SJSA1 (cell line): ENCODE data around the gene UGT1A3. TPM values are rescaled to one million over a fixed set of nuclear protein-coding genes. Genes with fewer than 3 reads are reported as not detected.
A peak's percentile ranks its signal among the peaks of the same experiment; 100 is the strongest.

Experiments used
- DNase-seq, 2 experiments: peaks; one replicate each; pipeline ENCODE4 v3.0.0-alpha.2; 2015 to 2020; ENCODE audit warnings: low spot score in 2 of 2, low read depth in 1 of 2
- H3K27ac ChIP-seq: fragments of 250-450 bp; sonication (Bioruptor Pico); 2 replicates; pipeline ENCODE4 v1.5.1; 2020; ENCODE audit warnings: mild to moderate bottlenecking, moderate library complexity
- H3K27me3 ChIP-seq: fragments of 250-450 bp; sonication (Bioruptor Pico); replicated peaks from 2 replicates; pipeline ENCODE4 v1.5.1; 2020; ENCODE audit warnings: mild to moderate bottlenecking, moderate library complexity
- H3K36me3 ChIP-seq: fragments of 250-450 bp; sonication (Bioruptor Pico); 2 replicates; pipeline ENCODE4 v1.5.1; 2020; ENCODE audit warnings: mild to moderate bottlenecking
- H3K4me1 ChIP-seq: fragments of 250-450 bp; sonication (Bioruptor Pico); replicated peaks from 2 replicates; pipeline ENCODE4 v1.6.1; 2021; ENCODE audit warnings: mild to moderate bottlenecking
- H3K4me3 ChIP-seq: fragments of 250-450 bp; sonication (Bioruptor Pico); 2 replicates; pipeline ENCODE4 v1.5.1; 2020; ENCODE audit warnings: mild to moderate bottlenecking
- H3K9me3 ChIP-seq: fragments of 250-450 bp; sonication (Bioruptor Pico); replicated peaks from 2 replicates; pipeline ENCODE4 v1.5.1; 2020; ENCODE audit warnings: mild to moderate bottlenecking
- total RNA-seq: library from RNA; depleted of rRNA; stranded (reverse); fragments of >200 nt; shearing (Covaris generic); gene quantifications from 2 replicates; pipeline ENCODE4 v1.2.3, GENCODE V29; 2014

The UGT1A3 gene
- total RNA-seq, 1 experiment from 2014 or later: not detected

- peak in 1 of 2 experiments; percentile 24 for DNase-seq
- H3K4me3 ChIP-seq: no peak overlapping the region
- H3K27ac ChIP-seq: no peak overlapping the region
- no peaks in the 10 kb centered on the region for H3K4me1 ChIP-seq
- no peaks in the 10 kb centered on the region for H3K9me3 ChIP-seq
- no peaks in the 10 kb centered on the region for H3K27me3 ChIP-seq
- H3K36me3 ChIP-seq: no peaks in the 10 kb centered on the region
These were observed 71.4 kb downstream of the UGT1A3 start for GRCh38 chr2:233800208-233800607.

DNA sequence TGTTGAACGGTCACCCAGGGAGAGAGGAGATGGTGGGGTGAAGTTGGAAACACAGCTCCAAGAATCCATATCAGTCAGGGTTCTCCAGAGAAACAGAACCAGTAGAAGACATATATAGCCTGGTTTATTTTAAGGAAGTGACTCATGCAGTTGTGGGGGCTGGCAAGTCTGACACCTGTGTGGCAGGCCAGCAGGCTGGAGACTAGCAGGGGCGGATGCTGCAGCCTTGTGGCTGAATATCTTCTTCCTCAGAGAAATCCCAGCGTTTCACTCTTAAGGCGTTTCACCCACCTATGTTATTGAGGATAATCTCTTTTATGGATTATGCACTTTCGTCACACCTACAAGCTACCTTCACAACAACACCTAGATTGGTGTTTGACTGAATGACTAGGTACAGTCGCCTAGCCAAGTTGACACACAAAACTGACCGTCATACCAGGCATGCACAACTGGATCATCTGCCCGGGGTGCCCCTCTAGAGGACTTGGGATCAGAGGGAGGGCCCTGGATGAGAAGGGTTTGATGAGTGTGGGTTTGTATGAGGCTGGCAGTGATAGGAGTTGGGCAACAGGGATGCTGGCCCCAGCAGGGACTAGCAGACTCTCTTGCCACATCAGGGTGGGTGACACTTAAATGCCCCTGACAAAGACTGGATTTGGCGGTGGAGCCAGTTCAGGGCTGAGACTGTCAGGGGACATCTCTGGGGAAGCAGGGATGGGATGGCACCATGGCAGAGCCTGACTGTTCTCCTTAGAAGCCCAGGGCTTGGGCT lies 72.7 kb downstream of the UGT1A3 start:
- no peaks in the 10 kb centered on the region for H3K4me1 ChIP-seq
- H3K9me3 ChIP-seq: no peaks in the 10 kb centered on the region
- no peaks in the 10 kb centered on the region; the same call in 1 of the 2 replicates for H3K27me3 ChIP-seq
- no peak overlapping the region for H3K27ac ChIP-seq
- H3K4me3 ChIP-seq: no peak overlapping the region
- H3K36me3 ChIP-seq: no peaks in the 10 kb centered on the region
- DNase-seq: peak in 1 of 2 experiments; percentile 30

- Histone ChIP-seq H3K36me3 (no peaks in the 10 kb centered on the region), H3K4me3 (no peak overlapping the region)
These were observed 73.4 kb downstream of the UGT1A3 start for GRCh38 chr2:233802132-233802815.

GRCh38 chr2:233803292-233803911 lies 74.6 kb downstream of the UGT1A3 start:
- H3K9me3 ChIP-seq: no peaks in the 10 kb centered on the region
- H3K27ac ChIP-seq: no peak overlapping the region
- H3K36me3 ChIP-seq: no peaks in the 10 kb centered on the region
- no peak for DNase-seq
- no peaks in the 10 kb centered on the region; the same call in 1 of the 2 replicates for H3K27me3 ChIP-seq
- no peaks in the 10 kb centered on the region for H3K4me1 ChIP-seq
- no peak overlapping the region for H3K4me3 ChIP-seq

More at GRCh38 chr2:233802132-233802815, 73.4 kb downstream of the UGT1A3 start:
- Histone ChIP-seq H3K27me3 (no peaks in the 10 kb centered on the region; the same call in 1 of the 2 replicates), H3K4me1 (no peaks in the 10 kb centered on the region), H3K27ac (no peak overlapping the region), H3K9me3 (no peaks in the 10 kb centered on the region)
- DNase-seq: peak in 1 of 2 experiments; percentile 28

DNA sequence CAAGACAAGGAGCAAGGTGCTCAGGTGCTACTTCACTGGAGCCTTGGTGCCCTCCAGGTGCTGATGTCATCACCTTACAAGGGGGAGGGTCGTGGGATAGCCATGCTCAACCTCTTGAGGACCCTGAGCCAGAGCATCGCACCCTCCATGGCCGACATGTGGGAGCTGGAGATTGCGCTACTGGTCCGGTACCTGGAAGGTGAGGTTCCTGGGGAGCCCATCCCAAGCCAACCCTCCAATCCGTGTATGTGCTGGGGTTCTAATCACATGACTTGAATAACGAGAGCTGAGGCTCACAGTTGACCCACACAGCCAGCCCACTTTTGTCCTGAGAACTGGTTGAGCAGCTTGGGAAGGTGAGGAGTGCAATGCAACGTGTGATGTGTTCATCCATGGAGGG lies 75.2 kb downstream of the UGT1A3 start:
- Histone ChIP-seq H3K9me3 (no peaks in the 10 kb centered on the region), H3K27ac (no peak overlapping the region), H3K27me3 (no peaks in the 10 kb centered on the region; the same call in 1 of the 2 replicates), H3K4me3 (no peak overlapping the region), H3K36me3 (no peaks in the 10 kb centered on the region), H3K4me1 (no peaks in the 10 kb centered on the region)
- peak in 1 of 2 experiments; percentile 39 for DNase-seq

- Histone ChIP-seq H3K9me3 (no peaks in the 10 kb centered on the region), H3K36me3 (no peaks in the 10 kb centered on the region), H3K27me3 (peaks cover 3% of the 10 kb centered on the region; the same call in 1 of the 2 replicates), H3K4me1 (no peaks in the 10 kb centered on the region), H3K4me3 (no peak overlapping the region), H3K27ac (no peak overlapping the region)
- peak in 1 of 2 experiments; percentile 26 for DNase-seq
These were observed 78.5 kb downstream of the UGT1A3 start for GRCh38 chr2:233807215-233807865.

- peaks cover 3% of the 10 kb centered on the region; the same call in 1 of the 2 replicates for H3K27me3 ChIP-seq
- H3K9me3 ChIP-seq: no peaks in the 10 kb centered on the region
- no peak overlapping the region for H3K4me3 ChIP-seq
- no peaks in the 10 kb centered on the region for H3K36me3 ChIP-seq
- no peaks in the 10 kb centered on the region for H3K4me1 ChIP-seq
- H3K27ac ChIP-seq: no peak overlapping the region
- DNase-seq: peak in 1 of 2 experiments; percentile 34
These were observed 79.4 kb downstream of the UGT1A3 start for GRCh38 chr2:233807966-233808935.

DNA sequence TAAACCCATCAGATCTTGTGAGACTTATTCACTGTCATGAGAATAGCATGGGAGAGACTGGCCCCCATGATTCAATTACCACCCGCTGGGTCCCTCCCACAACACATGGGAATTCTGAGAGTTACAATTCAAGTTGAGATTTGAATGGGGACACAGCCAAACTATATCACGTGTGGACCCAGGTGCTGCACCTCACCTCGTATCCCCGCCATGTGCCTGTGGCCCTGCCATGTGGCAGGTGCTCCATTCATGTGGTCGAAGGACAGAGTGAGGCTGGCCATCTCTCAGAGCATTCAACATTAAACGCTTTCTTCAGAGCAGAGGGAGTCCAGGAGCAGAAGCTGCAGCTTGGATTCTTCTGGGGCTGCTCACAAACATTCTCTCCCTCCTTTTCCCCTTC lies 81.5 kb downstream of the UGT1A3 start:
- no peak for DNase-seq
- H3K9me3 ChIP-seq: no peaks in the 10 kb centered on the region
- no peaks in the 10 kb centered on the region for H3K4me1 ChIP-seq
- no peaks in the 10 kb centered on the region for H3K36me3 ChIP-seq
- H3K27me3 ChIP-seq: peaks cover 3% of the 10 kb centered on the region; the same call in 1 of the 2 replicates
- H3K27ac ChIP-seq: no peak overlapping the region
- H3K4me3 ChIP-seq: no peak overlapping the region

DNA sequence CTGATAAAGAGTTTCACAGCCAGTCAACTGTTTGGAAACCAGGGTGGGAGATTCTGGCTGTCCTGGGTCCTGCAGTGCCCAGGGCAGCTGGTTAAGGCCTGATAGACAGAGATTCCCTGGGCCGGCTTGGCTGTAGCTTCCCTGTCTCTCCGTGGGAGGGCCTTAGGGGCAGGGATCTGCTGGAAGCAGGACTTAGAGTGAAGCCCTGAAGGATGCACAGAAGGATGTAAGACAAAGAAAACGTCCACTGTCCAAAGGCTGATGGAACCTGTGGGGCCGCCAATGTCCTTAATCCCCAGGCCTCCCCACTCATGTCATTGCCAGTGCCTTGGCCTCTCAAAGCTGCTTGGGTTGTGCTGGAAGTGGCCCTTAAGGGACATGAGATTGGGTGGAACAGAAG lies 82.2 kb downstream of the UGT1A3 start:
- Histone ChIP-seq H3K27ac (no peak overlapping the region), H3K4me3 (no peak overlapping the region), H3K4me1 (peaks cover under 1% of the 10 kb centered on the region), H3K9me3 (no peaks in the 10 kb centered on the region), H3K36me3 (no peaks in the 10 kb centered on the region), H3K27me3 (0 out of 2 replicates have a peak, but pooled peaks cover 3% of the 10 kb centered on the region)
- DNase-seq: peak in 1 of 2 experiments; percentile 31

DNA sequence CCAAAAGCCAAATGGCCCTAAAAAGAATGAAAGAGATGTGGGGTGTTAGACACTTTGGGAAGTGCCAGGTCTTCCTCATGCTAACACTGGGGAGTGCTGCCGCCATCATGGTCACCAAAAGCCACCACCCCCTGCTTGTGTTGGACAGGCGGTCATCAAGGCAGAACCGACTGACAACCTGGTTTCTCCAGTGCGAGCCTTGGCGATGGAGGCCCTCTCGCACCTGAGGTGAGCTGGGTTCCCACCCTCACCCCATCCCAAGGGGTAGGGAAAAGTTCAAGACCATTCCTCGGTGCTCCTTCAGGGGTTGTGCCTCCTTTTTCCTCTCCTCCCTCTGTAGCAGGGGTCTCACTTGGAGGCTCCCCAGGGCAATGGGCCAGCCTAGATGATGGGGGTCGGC lies 82.9 kb downstream of the UGT1A3 start:
- Histone ChIP-seq H3K27me3 (0 out of 2 replicates have a peak, but pooled peaks cover 3% of the 10 kb centered on the region), H3K4me3 (no peak overlapping the region), H3K4me1 (peaks cover 7% of the 10 kb centered on the region), H3K9me3 (no peaks in the 10 kb centered on the region), H3K36me3 (no peaks in the 10 kb centered on the region), H3K27ac (no peak overlapping the region)
- peak in 1 of 2 experiments; percentile 31 for DNase-seq

- H3K36me3 ChIP-seq: no peaks in the 10 kb centered on the region
- DNase-seq: no peak
These were observed 84.6 kb downstream of the UGT1A3 start for GRCh38 chr2:233813236-233814055.

More at GRCh38 chr2:233813236-233814055, 84.6 kb downstream of the UGT1A3 start:
- H3K27ac ChIP-seq: no peak overlapping the region
- no peaks in the 10 kb centered on the region; the same call in 1 of the 2 replicates for H3K9me3 ChIP-seq
- no peak overlapping the region for H3K4me3 ChIP-seq
- 0 out of 2 replicates have a peak, but pooled peaks cover 3% of the 10 kb centered on the region for H3K27me3 ChIP-seq
- peaks cover 10% of the 10 kb centered on the region for H3K4me1 ChIP-seq
